K562 (cell line): ENCODE measurements around the gene EFNA1. TPM values are rescaled to one million over a fixed set of nuclear protein-coding genes. Genes with fewer than 3 reads are reported as not detected.
A peak's percentile ranks its signal among the peaks of the same experiment; 100 is the strongest.

Experiments
- ATF1 ChIP-seq, 2 experiments: fragments of 450-650 bp in 1 of 2; IDR thresholded peaks; 2 replicates each; pipeline ENCODE4 v1.6.1; 2016; ENCODE audit warnings: missing compliant biosample characterization in 1 of 2, missing genetic modification characterization in 1 of 2
- BDP1 ChIP-seq: IDR thresholded peaks from 3 replicates; pipeline ENCODE4 v1.6.1; 2011; ENCODE audit not compliant: insufficient read length, insufficient read depth
- EP400 ChIP-seq: fragments of 450-650 bp; IDR thresholded peaks from 2 replicates; pipeline ENCODE4 v1.6.1; 2017; ENCODE audit warnings: antibody characterized with exemption, mild to moderate bottlenecking, moderate library complexity
- FOXA3 ChIP-seq, 2 experiments: fragments of 450-650 bp in 1 of 2; sonication (generic) in 1 of 2; formaldehyde crosslinking; IDR thresholded peaks in 1 of 2; conservative IDR thresholded peaks in 1 of 2; 2 replicates each; pipeline versions ENCODE4 v1.4.0 to v1.8.0; 2020 to 2022; ENCODE audit warnings: mild to moderate bottlenecking in 2 of 2, missing genetic modification reagents in 1 of 2
- HOXB6 ChIP-seq: fragments of 250-450 bp; sonication (Bioruptor Pico); IDR thresholded peaks from 2 replicates; pipeline ENCODE4 v1.5.1; 2022; ENCODE audit warnings: mild to moderate bottlenecking, borderline replicate concordance
- MAFF ChIP-seq: IDR thresholded peaks from 2 replicates; pipeline ENCODE4 v1.6.1; 2012; ENCODE audit warnings: low read length, improper control_type of control experiment
- NFIX ChIP-seq: fragments of 250-450 bp; sonication (Bioruptor Pico); IDR thresholded peaks from 2 replicates; pipeline ENCODE4 v1.4.0; 2020; ENCODE audit warnings: low read depth, mild to moderate bottlenecking, moderate library complexity
- THRAP3 ChIP-seq: fragments of 450-650 bp; IDR thresholded peaks from 2 replicates; pipeline ENCODE4 v1.6.1; 2016; ENCODE audit warnings: mild to moderate bottlenecking, inconsistent platforms, borderline replicate concordance
- WHSC1 ChIP-seq: IDR thresholded peaks from one replicate; pipeline ENCODE4 v1.6.1; 2012; ENCODE audit warnings: low read length, control low read depth, inconsistent platforms
- ZBTB1 ChIP-seq: sonication (generic); formaldehyde crosslinking; IDR thresholded peaks from 2 replicates; pipeline ENCODE4 v1.8.1; 2023; ENCODE audit warnings: missing genetic modification reagents, low read depth, mild to moderate bottlenecking, borderline replicate concordance
- ZNF407 ChIP-seq: fragments of 450-650 bp; IDR thresholded peaks from 2 replicates; pipeline ENCODE4 v1.6.1; 2016; ENCODE audit warnings: low read depth
- ZNF695 ChIP-seq: fragments of 450-650 bp; formaldehyde crosslinking; IDR thresholded peaks from 2 replicates; pipeline ENCODE4 v1.4.0; 2020; ENCODE audit warnings: mild to moderate bottlenecking, moderate library complexity
- polyA plus RNA-seq, 8 experiments: library from polyadenylated mRNA; depleted of rRNA in 4 of 8; stranded (reverse) in 5 of 8; unstranded in 3 of 8; fragments of >200 nt; fragmentation: Nextera tagmentation in 2 of 8; fragmentation: Illumina TruSeq in 1 of 8; extraction: Ambion mirVana in 2 of 8; extraction: Trizol in 1 of 8; gene quantifications; 2 replicates each; pipeline versions ENCODE4 v1.2.1 to v1.2.3, GENCODE V29; 2011 to 2014; ENCODE audit warnings: inconsistent platforms in 1 of 8, missing spikeins in 1 of 8
- total RNA-seq, 7 experiments: library from RNA; depleted of rRNA in 6 of 7; stranded (reverse); fragments of >200 nt in 6 of 7; fragmentation: Illumina TruSeq in 2 of 7; extraction: Trizol in 2 of 7; gene quantifications; 2 replicates each; pipeline versions ENCODE4 v1.2.1 to v1.2.3, GENCODE V29; 2011 to 2021; ENCODE audit warnings: low replicate concordance in 1 of 7

EFNA1 gene
- total and polyA plus RNA-seq, 9 of the 15 experiments (the other 6 are each of a cell fraction or from before 2014, with no cell fraction given), result 2.1 to 9.3 (median 3.0) TPM

- TF ChIP-seq ZNF407 (peak; percentile 81), THRAP3 (peak; percentile 56; the same call in 1 of the 2 replicates), ZBTB1 (peak; percentile 48; the same call in 1 of the 2 replicates), MAFF (no peak), ATF1 (CRISPR knock-in tag; IDR thresholded peaks at IDR 0.05) (no peak), ATF1 (tag; IDR thresholded peaks at IDR 0.05) (peak; percentile 76), WHSC1 (no peak), BDP1 (no peak), EP400 (peak; percentile 72), HOXB6 (no peak), FOXA3 (CRISPR knock-in tag; conservative IDR thresholded peaks at IDR 0.05 in 1 of 2, IDR thresholded peaks at IDR 0.05 in 1 of 2) (no peak), ZNF695 (CRISPR knock-in tag) (no peak), NFIX (CRISPR knock-in tag) (no peak)
These were observed 42.8 kb upstream of the EFNA1 start (continued) for GRCh38 chr1:155084722-155085503.
